Measurements from ENCODE around the gene PRR7.
A peak's percentile ranks its signal among the peaks of the same experiment; 100 is the strongest.
"Not testable (repeated sequence)": the region's sequence is repeated elsewhere in the genome, so short reads cannot be mapped to it uniquely, and the experiment has no call there.

Gene PRR7

GRCh38 chr5:177446200-177447065, at the start of gene PRR7:
PRR7 (plus strand) TSS chr5:177446814; CDS start chr5:177455068, 8,254 bp downstream.
- peak; percentile 44 for DNase-seq (ENCODE audit: low read depth)

- no peak for DNase-seq (ENCODE audit: low read depth)
Observed at GRCh38 chr5:177397875-177398390, 48.7 kb upstream of the PRR7 start.

- DNase-seq (ENCODE audit: low read depth): no peak
Observed at GRCh38 chr5:177399997-177400868, 46.4 kb upstream of the PRR7 start, which contains the start of gene PFN3. PFN3 (minus strand) TSS chr5:177400661; CDS start chr5:177400576, 85 bp downstream.

GRCh38 chr5:177402271-177403043, 44.2 kb upstream of the PRR7 start:
- DNase-seq (ENCODE audit: low read depth): peak; percentile 38

GRCh38 chr5:177403102-177403791, 43.4 kb upstream of the PRR7 start:
- DNase-seq (ENCODE audit: low read depth): no peak

- DNase-seq (ENCODE audit: low read depth): peak; percentile 70
Observed at GRCh38 chr5:177403792-177404640, 42.6 kb upstream of the PRR7 start.

- DNase-seq (ENCODE audit: low read depth): no peak
Observed at GRCh38 chr5:177404641-177405179, 41.9 kb upstream of the PRR7 start.

- DNase-seq (ENCODE audit: low read depth): no peak
Observed at GRCh38 chr5:177405312-177405711, 41.3 kb upstream of the PRR7 start.

- DNase-seq (ENCODE audit: low read depth): no peak
Observed at GRCh38 chr5:177405805-177406204, 40.8 kb upstream of the PRR7 start.

GRCh38 chr5:177409043-177409801, 37.4 kb upstream of the PRR7 start, which contains the start of gene F12:
F12 (minus strand) TSS chr5:177409564; CDS start chr5:177409527, 37 bp downstream.
- no peak for DNase-seq (ENCODE audit: low read depth)

GRCh38 chr5:177410575-177410974, 36.0 kb upstream of the PRR7 start:
- no peak for DNase-seq (ENCODE audit: low read depth)

GRCh38 chr5:177412603-177413233, 33.9 kb upstream of the PRR7 start:
- no peak for DNase-seq (ENCODE audit: low read depth)

- DNase-seq (ENCODE audit: low read depth): no peak
Observed at GRCh38 chr5:177414481-177414880, 32.1 kb upstream of the PRR7 start.

- DNase-seq (ENCODE audit: low read depth): not testable (repeated sequence)
Observed at GRCh38 chr5:177417081-177417480, 29.5 kb upstream of the PRR7 start.

- DNase-seq (ENCODE audit: low read depth): no peak
Observed at GRCh38 chr5:177419046-177419445, 27.6 kb upstream of the PRR7 start.

GRCh38 chr5:177420472-177420871, 26.1 kb upstream of the PRR7 start:
- not testable (repeated sequence) for DNase-seq (ENCODE audit: low read depth)

GRCh38 chr5:177421062-177421798, 25.4 kb upstream of the PRR7 start:
- no peak for DNase-seq (ENCODE audit: low read depth)

GRCh38 chr5:177423671-177424070, 22.9 kb upstream of the PRR7 start:
- DNase-seq (ENCODE audit: low read depth): no peak

Data from stimulated activated CD8-positive, alpha-beta memory T cell treated with anti-CD3 and anti-CD28 coated beads, Interleukin-15, amount 100 ng/mL, for 1 hour (primary cell).